GM18909 (cell line): ENCODE measurements around the gene KCNK17.

ENCODE experiments used
- ATAC-seq: cut with Tn5 transposase; IDR thresholded peaks from one replicate; pipeline ENCODE4 v1.9.1; 2021; ENCODE audit warnings: mild to moderate bottlenecking; ENCODE audit not compliant: unreplicated experiment, poor library complexity

KCNK17 gene

DNA sequence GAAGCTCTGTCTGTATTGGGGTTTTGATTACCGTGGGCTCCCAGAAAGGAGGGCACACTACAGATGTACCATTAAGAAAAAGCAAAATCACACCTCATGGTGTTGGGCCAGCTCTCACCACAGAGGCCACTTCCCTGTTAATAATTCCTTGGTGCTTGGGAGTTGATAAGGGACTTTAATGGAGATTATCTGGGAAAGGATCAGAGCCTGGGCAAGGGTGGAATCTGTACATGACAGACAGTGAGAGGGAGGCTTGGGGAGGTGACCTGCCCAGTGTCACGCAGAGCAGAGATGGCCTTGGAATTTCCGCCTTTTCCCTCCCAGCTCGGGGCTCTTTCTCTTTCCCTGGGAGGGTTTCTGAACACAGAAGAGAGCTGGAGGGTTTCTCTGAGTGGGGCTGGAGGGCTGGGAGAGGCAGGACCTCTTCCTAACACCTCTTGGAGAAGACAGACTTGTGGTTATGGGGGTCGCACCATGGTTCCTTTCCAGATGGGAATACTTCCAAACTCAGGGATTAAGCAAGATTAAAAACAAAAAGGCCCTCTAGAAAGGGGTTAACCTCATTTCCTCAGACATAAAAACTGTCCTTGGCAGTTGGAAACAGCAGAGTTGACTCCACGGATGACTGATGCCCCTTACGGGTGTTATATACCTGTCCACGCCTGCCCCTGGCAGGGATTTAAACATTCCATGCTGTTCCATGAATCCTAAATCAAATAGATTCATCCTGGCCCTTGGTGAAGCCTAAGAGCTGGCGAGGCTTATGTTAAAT, 25.1 kb upstream of the KCNK17 start:
- ATAC-seq = no peak

DNA sequence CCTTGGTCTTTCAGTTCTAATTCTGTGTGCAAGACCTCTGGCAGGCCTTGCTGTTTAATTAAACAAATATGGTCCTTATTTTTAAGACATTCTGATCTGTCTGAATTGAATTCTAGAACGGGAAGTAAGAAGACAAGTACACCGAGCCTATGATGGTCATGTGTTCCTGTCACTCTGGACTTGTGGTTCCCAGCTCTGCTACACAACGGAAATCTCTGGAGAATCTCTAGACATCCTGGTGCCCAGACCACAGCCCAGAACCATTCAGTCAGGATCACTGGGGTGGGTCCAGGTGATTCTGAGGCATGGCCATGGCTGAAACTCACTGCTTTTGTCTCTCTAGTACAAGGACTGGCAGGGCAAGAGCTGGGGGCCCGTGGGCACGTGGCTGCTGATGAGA, 24.2 kb upstream of the KCNK17 start:
- no peak for ATAC-seq

GRCh38 chr6:39335780-39336545, 21.7 kb upstream of the KCNK17 start:
- ATAC-seq = peak; percentile 56

DNA sequence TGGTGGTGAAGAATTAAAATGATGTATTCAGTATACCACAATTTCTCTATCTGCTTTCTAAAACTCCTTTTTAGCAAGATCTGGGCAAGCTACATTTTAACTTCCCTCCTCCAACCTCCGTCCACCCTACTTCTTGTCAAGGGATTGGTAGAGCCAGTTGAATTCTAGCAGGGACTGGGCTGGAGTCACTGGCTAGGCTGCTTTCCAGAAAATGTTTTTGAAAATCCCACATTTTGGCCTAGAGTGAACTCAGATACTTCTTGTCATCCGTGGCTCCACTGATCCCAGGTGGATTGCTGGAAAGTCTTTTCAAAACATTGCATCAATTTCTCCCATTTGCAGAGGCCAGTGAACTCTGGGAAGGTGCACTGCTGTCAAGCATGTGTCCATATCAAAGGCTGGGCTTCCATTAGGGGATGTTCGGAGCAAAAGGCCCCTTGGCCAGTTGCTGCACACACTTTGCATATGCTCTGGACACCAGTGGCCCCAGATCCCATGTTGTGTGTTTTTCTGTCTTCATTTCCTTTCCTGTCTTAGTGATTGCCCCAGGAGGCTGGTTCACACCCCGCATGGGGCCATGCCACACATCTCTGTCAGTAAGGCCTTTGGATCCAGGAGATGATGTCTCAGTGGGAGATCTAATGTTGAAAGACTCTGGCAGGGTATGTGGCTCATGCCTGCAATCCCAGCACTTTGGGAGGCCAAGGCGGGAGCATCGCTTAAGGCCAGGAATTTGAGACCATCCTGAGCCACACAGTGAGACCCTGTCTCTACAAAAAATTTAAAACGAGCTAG, 19.6 kb upstream of the KCNK17 start:
- ATAC-seq = no peak

- ATAC-seq = no peak
Measured at GRCh38 chr6:39330476-39330875, 16.3 kb upstream of the KCNK17 start.

- peak; percentile 88 for ATAC-seq
Measured at GRCh38 chr6:39330057-39330456, 15.8 kb upstream of the KCNK17 start.

- ATAC-seq = no peak
Measured at GRCh38 chr6:39328066-39328465, 13.8 kb upstream of the KCNK17 start.

DNA sequence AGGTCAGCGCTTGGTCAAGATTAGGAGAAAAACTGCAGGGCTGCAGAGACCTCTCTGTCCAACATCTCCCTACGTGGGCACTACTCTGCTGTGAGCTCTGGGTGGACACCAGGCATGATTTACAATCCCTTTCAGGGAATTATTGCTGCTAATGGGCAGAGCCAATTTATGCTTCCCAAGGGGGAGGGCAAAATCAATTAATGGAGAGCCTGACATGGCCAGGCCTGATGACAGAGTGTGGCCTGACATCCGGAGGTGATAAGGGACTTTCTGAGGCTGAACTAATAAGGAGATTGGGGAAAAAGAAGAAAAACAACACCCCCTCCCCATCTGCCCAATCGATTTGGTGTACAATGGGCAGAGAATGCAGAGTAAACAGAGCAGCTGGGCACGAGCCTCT, 13.3 kb upstream of the KCNK17 start:
- no peak for ATAC-seq

- no peak for ATAC-seq
Measured at GRCh38 chr6:39322306-39322850, 8.2 kb upstream of the KCNK17 start, which contains the start of gene KCNK16. Gene KCNK16 (minus strand): TSS chr6:39322702. CDS start chr6:39322540, 162 bp downstream.

DNA sequence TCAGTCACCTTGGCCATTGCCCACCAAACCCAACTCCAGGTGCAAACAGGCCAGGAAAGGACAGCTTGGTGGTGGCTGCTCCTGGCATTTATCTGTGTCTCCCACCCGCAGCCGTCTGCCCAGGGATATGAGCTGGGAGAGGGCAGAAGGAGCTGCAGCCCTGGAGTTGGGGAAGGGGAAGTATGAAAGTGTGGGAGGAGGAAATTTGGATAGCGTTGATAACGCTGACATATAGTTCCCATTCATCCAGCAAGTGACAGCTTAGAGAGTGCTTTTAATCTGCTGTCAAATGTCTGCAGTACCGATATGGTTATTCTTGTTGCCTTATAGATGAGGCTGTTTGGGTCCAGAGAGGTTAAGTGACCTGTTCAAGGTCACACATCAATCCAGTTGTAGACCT, 7.5 kb upstream of the KCNK17 start:
- no peak for ATAC-seq

GRCh38 chr6:39320363-39320984, 6.3 kb upstream of the KCNK17 start:
- ATAC-seq = no peak

GRCh38 chr6:39319621-39320362, 5.6 kb upstream of the KCNK17 start:
- ATAC-seq = no peak

DNA sequence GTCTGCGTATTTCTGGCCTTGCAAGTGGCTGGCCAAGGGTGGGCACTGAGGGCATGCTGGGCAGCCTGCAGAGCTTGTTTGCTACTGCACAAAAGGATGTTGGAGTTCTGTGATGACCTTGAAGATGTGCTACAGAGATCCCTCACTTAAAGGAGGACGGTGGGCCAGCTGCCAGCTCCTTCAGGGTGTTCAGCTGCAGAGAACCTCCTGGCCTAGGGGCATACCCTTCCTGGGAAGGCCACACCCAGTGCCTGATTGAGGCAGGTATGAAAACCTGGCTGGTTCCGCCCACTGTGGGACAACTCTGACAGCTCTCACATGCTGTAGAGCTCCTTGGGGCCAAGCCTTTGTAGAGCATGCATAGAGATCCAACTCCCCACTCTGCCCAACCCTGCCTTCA, 3.0 kb upstream of the KCNK17 start:
- no peak for ATAC-seq

GRCh38 chr6:39313526-39314272, 520 bp downstream of the KCNK17 start:
- ATAC-seq = no peak

DNA sequence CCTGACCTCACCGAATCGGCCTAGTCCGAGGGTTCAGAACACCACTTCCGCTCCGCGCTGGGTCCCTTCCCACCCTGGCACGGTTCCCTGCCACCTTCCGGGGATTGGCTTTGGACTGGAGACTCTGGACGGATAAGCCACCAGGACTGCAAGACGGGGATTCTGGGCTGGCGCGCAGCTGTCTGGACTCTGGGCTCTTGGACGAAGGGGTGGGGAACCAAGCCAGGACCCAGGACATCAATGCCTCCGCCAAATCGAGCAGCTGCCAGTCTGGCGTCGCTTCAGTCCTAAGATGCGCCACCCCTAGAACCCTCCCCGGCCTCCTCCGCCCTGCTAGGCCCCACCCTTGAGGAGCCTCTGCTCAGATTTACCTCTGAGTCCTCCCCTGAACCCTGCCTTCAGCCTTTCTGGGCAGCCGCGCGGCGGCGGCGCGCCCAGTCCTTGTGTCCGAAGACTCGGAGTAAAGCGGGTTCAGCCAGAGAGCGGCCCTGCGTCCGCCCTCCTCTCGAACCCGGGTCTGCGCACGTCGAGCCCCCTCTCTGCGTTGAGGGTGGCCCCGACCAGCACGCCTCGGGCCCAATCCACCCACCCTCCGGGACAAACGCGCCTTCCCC, 1.2 kb downstream of the KCNK17 start:
- ATAC-seq = no peak

DNA sequence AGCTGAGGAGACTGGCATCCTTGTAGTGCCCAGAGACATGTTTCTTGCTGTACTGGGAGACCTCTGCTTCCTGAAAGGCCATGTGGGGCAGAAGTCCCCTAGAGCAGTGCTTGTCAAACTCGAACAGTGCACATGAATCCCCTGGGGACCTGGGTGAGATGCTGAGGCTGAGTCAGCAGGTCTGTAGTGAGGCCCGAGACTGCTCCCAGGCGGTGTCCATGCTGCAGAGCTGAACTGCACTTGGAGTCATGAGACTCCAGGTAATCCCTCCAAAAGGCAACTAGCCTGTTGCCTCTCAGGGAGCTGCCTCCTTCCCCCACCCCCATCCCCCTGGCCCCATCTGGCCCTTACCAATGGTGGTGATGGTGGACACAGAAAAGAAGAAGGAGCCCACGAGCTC, 3.7 kb downstream of the KCNK17 start:
- no peak for ATAC-seq

DNA sequence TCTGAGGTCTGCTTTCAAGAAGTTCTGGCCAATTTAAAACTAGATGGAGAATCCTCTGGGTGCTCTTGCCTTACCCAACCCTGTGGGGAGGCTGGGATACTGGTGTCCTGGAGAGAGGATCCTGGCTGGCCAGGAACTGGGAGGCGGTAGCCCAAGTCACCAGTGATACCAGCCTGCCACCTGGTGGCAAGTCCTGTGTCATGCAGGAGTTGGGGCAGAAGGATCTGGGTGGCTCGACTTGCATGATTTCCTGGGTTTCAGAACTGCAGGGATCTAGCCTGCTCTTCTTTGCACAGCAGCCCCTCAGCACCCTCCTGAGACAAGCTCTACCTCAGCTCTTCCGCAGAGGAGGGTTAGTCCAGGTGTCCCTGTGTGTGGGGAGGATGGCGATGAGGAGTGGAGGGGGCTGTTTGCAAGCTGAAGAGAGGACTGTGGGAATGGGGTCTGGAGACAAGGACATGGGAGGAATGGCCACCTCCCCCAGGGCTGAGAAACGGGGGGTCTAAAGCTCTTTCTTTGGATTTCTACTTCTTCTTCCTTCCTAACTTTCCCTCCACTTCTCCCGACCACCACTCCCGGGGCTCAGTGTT, 4.2 kb downstream of the KCNK17 start:
- no peak for ATAC-seq

GRCh38 chr6:39307462-39307861, 6.8 kb downstream of the KCNK17 start:
- ATAC-seq = no peak
